ENCODE data around the gene AHCYL1.

The AHCYL1 gene

DNA sequence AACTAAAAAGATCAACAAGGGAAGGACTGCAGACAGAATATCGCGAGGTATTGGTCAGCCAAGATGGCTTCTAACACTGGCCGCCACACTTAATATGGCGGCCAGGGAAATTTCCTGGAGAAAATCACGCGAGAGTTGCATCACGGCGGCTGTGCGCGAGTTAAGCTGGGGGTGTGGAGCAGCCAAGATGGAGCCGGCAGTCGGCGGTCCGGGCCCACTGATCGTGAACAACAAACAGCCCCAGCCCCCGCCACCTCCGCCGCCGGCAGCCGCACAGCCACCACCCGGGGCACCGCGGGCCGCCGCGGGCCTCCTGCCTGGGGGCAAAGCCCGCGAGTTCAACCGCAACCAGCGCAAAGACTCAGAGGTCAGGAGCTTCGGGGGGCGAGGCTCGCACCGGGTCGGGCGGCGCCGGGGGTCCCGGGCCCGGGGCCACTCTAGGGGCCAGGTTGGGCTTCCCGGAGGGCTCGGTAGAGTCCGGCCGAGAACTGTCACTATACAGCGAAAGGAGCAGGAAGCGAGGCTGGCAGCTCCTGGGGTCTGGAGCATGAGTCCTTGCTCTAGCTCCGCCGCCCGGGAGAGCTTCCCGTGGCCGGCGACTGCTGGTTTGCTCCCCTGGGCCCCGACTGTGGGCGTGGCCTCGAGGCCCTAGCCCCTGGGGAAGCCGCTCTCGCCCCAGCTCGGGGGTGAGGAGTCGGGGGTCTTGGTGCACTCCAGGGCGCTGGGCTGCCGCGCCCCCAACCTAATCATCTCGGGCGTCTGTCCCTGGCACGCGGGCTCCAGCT, 50.1 kb downstream of the AHCYL1 start, which contains the start of gene STRIP1:
Gene STRIP1 (plus strand): TSS at position 174 of the 785 bp plus-strand sequence. CDS start 14 bp downstream, at position 188.
- TF ChIP-seq, protein P1, sequence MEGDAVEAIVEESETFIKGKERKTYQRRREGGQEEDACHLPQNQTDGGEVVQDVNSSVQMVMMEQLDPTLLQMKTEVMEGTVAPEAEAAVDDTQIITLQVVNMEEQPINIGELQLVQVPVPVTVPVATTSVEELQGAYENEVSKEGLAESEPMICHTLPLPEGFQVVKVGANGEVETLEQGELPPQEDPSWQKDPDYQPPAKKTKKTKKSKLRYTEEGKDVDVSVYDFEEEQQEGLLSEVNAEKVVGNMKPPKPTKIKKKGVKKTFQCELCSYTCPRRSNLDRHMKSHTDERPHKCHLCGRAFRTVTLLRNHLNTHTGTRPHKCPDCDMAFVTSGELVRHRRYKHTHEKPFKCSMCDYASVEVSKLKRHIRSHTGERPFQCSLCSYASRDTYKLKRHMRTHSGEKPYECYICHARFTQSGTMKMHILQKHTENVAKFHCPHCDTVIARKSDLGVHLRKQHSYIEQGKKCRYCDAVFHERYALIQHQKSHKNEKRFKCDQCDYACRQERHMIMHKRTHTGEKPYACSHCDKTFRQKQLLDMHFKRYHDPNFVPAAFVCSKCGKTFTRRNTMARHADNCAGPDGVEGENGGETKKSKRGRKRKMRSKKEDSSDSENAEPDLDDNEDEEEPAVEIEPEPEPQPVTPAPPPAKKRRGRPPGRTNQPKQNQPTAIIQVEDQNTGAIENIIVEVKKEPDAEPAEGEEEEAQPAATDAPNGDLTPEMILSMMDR (IDR thresholded peaks at IDR 0.05; ENCODE audit: borderline replicate concordance, insufficient read depth, low read depth, low read length) = no peak
- H3K4me3 ChIP-seq (ENCODE audit: low read depth, low read length) = peak within 1 kb of the TSS; percentile 96

- H3K4me3 ChIP-seq (ENCODE audit: low read depth, low read length) = peak overlapping the region; percentile 96
- TF ChIP-seq, protein P1 (IDR thresholded peaks at IDR 0.05; ENCODE audit: borderline replicate concordance, insufficient read depth, low read depth, low read length) = no peak
Observed at GRCh38 chr1:110035236-110035752, 50.7 kb downstream of the AHCYL1 start.

DNA sequence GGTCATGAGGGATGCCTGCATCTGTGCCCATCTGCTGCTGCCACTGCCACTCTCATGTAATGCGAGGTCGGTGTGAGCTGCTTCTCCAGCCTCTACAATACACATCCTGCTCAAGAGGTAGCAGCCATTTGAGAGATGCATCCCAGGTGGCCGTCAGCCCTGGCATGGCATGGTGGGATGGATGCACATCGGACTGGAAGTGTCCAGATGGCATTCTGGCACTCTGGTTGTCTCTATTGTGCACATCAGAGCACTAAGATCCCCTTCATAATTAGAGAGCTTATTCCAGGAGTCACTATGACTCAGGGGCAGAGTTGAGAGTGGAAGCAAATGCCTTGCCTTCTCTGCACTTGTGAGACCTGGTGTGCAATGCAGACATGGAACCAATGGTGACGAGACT, 53.7 kb downstream of the AHCYL1 start:
- TF ChIP-seq, protein P1 (IDR thresholded peaks at IDR 0.05; ENCODE audit: borderline replicate concordance, insufficient read depth, low read depth, low read length) = no peak
- H3K4me3 ChIP-seq (ENCODE audit: low read depth, low read length) = no peak overlapping the region

DNA sequence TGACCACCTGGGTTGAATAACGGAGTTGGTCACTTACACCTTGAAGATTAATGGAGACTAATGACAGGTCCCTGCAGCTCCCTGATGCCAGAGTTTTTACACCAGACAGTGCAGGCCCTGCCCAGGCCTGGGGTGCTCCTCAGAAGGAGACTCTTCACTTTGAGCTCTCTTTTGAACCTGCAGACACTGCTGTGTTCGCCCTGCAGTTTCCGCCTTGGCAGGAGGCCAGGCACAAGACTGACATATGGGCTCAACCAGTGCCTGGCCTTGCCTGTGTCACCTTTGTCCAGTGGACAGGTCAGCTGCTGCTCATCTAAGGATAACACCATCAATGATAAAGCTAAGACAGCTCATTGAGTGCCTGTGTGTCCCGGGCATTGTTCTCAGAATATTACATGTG, 55.1 kb downstream of the AHCYL1 start:
- no peak overlapping the region for H3K4me3 ChIP-seq (ENCODE audit: low read depth, low read length)
- TF ChIP-seq, protein P1 (IDR thresholded peaks at IDR 0.05; ENCODE audit: borderline replicate concordance, insufficient read depth, low read depth, low read length) = no peak

GRCh38 chr1:110040548-110040947, 56.0 kb downstream of the AHCYL1 start:
- H3K4me3 ChIP-seq (ENCODE audit: low read depth, low read length) = no peak overlapping the region
- TF ChIP-seq, protein P1 (IDR thresholded peaks at IDR 0.05; ENCODE audit: borderline replicate concordance, insufficient read depth, low read depth, low read length) = no peak

- TF ChIP-seq, protein P1 (IDR thresholded peaks at IDR 0.05; ENCODE audit: borderline replicate concordance, insufficient read depth, low read depth, low read length) = no peak
- no peak overlapping the region for H3K4me3 ChIP-seq (ENCODE audit: low read depth, low read length)
Observed at GRCh38 chr1:110043016-110043415, 58.5 kb downstream of the AHCYL1 start.

- TF ChIP-seq, protein P1 (IDR thresholded peaks at IDR 0.05; ENCODE audit: borderline replicate concordance, insufficient read depth, low read depth, low read length) = no peak
- H3K4me3 ChIP-seq (ENCODE audit: low read depth, low read length) = no peak overlapping the region
Observed at GRCh38 chr1:110047463-110047862, 62.9 kb downstream of the AHCYL1 start.

Data from GM12875 (cell line).